Hematopoietic multipotent progenitor cell treated with erythropoietin and hydrocortisone succinate and interleukin-3 and kit ligand, for 15 days (in vitro differentiated cells): Measurements from ENCODE around the gene HMGXB3.
A peak's percentile ranks its signal among the peaks of the same experiment; 100 is the strongest.
"Not testable (repeated sequence)": the region's sequence is repeated elsewhere in the genome, so short reads cannot be mapped to it uniquely, and the experiment has no call there.

ENCODE experiments used
- DNase-seq: peaks from one replicate; pipeline ENCODE4 v3.0.0-alpha.2; 2015; ENCODE audit warnings: low spot score

The HMGXB3 gene

DNA sequence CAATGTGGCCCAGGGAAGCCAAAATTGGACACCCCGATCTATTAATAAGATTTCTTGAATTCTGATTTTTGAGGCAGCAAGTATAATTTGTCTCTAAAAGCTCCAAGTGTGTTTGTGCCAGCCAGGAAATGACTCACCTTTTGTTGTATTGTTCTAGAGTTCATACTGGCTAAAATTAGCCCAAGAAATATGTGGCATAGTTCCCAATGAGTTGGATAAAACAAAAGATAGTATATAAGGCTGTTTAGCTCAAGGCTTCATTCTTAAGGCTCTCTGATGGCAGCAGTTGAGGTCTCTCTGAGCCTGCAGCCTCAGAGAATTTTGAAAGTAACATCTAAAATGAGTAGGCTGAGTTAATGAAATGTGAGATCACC is 21.6 kb downstream of the HMGXB3 start:
- no peak for DNase-seq

DNA sequence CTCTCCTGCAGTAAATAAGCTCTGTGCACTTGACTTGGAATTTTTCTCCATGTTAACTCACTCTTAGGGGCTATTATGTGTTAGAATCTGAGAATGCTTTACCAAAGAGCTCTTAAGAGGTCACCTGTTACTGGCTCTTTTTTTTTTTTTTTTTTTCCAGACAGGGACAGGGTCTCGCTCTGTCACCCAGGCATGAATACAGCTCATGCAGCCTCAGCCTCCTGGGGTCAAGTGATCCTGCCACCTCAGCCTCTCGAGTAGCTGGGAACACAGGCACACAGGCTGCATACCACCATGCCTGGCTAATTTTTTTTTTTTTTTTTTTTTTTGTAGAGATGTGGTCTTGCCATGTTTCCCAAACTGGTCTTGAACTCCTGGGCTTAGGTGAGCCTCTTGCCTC is 22.1 kb downstream of the HMGXB3 start:
- DNase-seq = no peak

DNA sequence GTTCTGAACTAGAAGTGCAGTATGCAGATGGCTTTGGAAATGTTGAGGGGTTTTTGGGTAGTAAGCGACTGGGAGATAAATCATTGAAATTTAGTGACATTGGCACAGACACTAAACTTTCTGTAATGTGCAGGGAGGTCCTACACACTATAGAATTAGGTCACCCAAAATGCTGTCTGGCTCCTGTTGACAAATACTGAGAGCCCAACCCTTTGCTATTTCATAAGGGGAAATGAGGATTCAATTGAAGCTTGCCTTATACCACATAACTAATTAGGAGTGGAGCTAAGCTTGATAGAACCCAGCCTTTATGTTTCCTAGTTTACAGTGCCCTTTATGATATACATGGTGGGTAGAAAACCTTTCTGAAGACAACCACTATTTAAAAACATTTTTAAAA is 22.6 kb downstream of the HMGXB3 start:
- no peak for DNase-seq

DNA sequence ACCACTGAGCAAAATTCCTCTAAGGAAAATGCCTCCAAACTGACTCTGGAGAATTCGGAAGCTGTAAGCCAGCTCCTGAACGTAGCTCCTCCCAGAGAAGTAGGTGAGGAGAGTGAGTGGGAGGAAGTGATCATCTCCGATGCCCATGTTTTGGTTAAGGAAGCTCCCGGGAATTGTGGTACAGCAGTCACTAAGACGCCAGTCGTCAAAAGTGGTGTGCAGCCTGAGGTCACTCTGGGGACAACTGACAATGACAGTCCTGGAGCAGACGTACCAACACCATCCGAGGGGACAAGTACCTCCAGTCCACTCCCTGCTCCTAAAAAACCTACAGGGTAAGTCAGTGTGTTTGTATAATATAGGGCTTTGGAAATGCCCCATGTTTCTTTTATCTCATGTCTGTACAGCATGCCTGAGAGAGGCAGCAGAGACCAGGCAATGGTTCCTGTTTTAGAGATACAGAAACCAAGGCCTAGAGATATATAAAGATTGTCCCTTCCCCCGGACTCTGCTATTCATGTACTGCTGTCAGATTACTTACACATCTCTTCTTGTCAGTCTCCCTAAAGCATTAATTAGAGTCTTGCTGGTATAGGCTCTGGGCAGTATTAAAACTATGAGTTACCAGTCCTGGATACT is 23.9 kb downstream of the HMGXB3 start:
- DNase-seq = peak; percentile 41

DNA sequence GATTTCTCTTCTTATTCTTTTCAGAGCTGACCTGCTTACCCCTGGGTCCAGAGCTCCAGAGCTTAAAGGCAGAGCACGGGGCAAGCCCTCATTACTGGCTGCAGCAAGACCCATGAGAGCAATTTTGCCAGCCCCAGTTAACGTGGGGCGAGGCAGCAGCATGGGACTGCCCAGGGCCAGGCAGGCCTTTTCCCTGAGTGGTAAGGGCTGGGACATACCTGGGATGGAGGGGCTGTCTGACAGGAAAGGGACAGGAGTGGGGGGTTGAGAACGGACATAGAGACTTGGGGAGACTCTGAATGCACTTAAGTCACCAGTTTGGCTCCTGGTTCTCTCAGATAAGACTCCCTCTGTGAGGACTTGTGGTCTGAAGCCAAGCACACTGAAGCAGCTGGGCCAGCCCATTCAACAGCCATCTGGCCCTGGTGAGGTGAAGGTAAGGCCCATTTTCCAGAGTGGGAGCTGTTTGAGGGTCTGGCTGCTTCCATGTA is 26.2 kb downstream of the HMGXB3 start:
- DNase-seq = peak; percentile 84

DNA sequence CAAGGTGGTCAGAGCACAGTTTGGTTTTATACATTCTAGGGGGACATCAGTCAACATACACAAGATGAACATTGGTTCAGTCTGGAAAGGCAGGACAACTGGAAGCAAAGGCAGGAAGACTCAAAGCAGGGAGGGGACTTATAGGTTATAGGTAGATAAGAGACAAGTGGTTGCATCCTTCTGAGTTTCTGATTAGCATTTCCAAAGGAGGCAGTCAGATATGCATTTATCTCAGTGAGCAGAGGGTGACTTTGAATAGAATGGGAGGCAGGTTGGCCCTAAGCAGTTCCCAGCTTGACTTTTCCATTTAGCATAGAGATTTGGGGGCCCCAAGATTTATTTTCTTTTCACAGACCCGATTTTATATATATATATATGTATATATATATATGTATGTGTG is 27.5 kb downstream of the HMGXB3 start:
- DNase-seq = not testable (repeated sequence)

DNA sequence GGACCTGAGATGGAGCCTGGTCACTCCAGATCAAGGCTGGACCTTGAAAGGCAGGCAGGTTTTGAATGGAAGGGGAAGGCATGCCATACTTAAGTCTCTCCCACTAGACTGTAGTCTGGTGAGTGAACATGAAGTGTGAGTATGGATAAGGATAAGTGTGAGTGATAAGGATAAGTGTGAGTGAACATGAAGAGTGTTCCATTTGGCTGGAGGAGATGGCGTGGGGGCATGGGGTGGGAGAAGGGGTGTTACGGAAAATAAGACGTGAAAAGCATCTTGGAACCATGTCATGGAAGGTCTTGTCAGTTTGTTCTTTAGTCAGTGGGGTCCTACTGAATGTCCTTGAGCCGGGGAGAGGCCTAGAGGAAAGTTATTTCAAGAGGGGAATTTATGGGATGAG is 32.8 kb downstream of the HMGXB3 start:
- DNase-seq = no peak

DNA sequence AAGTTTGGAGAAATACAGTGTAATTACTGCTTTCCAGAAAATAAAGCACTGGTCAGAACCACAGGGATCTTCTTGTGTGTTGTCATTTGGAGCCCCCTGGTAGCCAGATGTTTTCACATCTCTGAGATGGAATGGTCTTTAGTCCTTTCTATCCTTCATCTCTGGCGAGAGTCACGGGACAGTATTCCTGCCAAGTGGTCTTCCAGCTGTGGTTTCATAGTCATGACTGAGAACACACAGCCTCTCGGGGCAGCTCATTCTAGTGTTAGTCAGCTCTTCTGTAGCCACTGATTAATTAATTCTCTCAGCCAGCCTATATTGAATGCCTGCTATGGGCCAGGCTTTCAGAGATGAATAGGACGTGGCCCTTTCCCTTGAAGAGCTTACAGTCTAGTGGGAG is 34.1 kb downstream of the HMGXB3 start:
- DNase-seq = no peak

DNA sequence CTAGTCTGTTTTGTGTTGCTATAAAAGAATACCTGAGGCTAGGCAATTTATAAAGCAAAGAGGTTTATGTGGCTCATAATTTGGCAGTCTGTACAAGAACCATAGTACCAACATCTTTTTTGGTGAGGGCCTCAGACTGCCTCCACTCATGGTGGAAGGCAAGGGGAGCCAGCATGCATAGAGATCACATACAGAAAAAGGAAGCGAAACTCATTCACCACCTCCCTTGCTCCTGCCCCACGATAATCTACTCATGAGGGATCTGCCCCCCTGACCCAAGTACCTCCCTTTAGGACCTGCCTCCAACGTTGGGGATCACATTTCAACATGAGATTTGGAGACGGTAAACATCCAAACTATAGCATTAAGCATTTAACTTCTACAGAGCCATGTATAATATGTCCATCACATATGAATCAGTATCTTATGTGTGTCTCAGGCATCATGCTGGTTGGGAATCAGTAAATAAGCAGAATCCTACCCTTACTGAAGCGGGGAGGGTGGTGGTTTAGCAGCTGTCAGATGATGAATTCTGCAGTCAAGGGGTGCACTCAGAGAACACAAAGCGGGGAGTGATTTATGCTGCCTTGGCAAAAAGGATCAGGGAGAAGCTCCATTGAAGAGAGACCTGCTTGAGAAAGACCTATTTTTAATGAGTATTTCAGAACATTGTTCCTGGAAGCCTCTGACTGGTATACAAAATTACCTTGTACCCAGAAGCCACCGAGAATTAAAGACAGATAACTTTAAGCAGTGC is 34.8 kb downstream of the HMGXB3 start:
- no peak for DNase-seq

DNA sequence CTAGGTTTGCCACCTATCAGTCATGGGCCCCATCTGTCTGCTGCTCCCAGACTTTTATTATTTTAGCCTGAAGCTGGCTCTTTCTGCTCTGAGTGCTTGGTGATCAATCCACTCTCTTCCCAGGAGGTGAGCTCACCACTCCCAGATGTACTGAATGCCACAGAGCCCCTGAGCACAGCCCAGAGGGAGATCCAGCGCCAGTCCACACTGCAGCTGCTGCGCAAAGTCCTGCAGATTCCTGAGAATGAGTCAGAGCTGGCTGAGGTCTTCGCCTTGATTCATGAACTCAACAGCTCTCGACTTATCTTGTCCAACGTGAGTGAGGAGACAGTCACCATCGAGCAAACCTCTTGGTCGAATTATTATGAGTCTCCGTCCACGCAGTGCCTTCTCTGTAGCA is 36.0 kb downstream of the HMGXB3 start:
- no peak for DNase-seq

DNA sequence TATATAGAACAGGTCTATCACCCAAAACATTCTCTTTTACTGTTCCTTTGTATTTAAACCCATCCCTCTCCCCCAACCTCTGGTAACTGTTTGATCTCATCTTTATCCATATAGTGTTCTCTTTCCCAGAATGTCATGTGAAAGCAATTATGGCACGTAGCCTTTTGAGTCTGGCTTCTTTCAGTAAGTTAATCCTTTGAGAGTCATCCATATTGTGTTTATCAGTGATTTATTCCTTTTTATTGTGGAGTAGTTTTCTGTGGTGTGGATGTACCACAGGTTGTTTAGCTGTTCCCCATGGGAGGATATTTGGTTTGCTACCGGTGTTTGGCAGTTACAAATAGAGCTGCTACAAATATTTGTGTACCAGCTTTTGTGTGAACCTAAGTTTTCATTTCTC is 38.0 kb downstream of the HMGXB3 start:
- DNase-seq = no peak

DNA sequence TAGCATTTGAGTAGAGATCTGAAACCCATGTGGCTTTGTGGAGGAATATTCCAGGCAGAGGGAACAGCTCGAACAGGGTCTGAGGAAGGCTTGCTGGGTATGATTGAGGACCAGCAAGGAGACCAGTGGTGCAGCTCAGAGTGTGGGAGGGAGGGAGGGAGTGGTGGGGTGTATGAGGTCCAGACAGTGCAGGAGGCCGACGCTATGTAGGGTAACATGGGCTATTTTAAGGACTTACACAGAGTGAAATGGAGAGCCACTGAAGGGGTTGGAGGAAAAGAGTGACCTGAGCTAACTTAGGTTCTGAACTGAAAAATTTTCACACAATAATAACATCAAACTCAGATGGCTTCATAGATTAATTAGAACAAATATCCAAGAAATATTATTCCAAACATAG is 41.9 kb downstream of the HMGXB3 start:
- no peak for DNase-seq

DNA sequence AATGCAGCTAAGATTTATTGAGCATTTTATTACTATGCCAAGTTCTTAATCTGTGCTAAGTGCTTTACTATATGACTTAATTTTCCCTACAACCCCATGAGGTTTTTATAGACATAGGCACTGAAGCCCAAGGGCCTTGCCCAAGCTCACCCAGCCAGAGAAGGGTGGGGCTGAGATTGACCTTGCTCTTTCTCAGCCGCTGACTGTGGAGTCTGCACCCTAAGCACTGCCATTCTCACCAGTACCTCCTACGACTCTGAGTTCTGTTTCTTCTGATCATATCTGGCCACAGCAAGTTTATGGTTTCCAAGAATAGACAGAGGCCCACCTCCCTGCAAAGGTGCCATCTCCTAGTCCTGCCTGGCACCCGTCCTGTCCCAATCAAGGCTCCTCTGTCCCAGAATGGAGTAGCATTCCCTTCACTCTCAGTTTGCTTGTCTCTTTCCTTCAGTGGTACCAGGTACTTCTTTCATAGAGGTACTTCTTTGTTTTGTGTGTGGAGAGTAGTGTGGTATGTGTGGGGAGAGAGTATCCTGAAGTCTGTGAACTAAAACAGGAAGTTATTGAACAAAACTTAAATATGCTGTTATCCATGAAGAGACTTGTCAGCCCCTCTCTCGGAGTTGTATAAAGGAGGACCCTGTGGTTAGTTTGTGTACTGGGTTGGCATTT is 43.3 kb downstream of the HMGXB3 start:
- DNase-seq = no peak

DNA sequence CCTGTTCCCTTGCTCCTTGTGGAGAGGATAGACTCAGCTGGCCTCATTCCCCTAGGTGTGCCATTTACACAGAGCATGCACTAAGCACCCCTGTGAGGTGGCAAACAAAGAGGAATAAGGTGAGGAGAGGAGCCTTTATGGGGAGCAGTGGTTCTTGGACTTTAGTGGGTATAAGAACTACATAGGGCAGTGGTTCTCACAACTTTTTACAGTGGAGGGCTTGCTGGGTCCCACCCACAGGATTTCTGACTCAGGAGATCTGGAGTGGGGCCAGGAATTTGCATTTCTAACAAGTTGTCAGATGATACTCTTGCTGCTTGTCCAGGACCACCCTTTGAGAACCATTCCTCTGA is 43.8 kb downstream of the HMGXB3 start:
- DNase-seq = peak; percentile 44

DNA sequence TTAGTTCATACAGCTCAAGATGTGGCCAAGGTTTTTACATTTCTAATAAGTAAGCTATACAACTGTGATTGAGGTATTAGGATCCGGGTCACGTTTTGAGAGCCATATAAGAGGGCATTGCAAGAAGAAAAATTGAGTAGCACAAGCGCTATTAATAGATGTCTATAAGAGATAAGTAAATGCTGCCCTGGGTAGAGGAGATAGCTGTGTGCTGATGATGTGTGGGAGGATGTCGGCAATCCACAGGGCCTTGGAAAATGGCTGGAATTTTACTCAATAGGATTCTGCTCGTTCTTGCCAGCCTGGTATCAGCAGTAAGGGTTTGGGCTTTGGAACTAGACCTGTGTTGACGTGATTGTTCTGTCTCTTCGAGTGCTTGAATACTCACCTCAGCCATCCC is 44.2 kb downstream of the HMGXB3 start:
- DNase-seq = no peak

DNA sequence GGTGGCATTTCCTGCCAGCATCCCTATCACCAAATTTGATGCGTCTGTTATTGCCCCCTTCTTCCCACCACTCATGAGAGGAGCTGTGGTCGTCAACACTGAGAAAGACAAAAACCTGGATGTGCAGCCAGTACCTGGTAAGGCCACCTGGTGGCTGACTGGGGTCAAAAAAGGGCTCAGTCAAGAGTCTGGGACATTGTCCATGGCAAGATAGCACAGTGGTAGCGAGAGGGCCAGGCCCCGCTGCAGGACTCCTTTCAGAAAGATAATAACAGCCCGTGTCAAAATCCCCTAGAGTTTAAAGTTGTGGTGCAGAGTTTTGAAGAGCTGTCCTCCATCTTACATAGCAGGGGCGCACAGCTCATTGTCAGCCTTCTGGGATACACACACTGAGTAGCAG is 45.0 kb downstream of the HMGXB3 start:
- peak; percentile 55 for DNase-seq

DNA sequence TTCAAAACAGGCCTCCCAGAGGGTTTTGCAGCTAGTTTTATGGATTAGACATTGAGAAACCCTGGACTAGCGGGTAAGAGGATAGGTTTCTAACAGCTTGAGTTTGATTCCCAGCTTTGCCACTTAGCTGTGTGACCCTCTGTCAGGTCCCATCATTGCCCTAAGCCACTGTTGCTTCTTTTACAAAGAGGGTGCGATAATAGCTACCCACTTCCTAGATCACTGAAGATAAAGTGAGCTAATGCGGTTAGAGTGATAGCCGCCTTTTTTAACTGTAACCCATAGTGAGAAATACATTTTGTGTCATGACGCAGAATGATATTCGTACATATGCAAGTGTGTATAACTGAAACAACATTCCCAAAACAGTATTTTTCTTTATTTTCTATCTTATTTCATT is 45.5 kb downstream of the HMGXB3 start:
- no peak for DNase-seq

DNA sequence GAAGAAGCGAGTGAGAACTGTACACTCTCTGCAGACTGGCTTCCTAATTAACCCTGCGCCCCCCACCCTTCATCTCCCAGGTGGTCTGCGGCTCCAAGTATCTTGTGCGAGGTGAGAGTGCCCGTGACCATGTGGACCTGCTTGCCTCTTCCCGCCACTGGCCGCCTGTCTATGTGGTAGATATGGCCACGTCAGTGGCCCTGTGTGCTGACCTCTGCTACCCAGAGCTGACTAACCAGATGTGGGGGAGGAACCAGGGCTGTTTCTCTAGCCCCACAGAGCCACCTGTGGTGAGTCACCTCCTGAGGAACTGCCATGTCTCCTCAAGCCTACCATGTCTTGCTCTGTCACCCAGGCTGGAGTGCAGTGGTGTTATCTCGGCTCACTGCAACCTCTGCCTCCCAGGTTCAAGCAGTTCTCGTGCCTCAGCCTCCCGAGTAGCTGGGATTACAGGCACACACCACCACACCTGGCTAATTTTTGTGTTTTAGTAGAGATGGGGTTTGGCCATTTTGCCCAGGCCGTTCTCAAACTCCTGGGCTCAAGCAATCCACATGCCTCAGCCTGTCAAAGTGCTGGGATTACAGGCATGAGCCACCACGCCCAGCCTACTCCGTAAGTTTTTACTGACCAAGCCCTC is 49.8 kb downstream of the HMGXB3 start:
- DNase-seq = not testable (repeated sequence)

DNA sequence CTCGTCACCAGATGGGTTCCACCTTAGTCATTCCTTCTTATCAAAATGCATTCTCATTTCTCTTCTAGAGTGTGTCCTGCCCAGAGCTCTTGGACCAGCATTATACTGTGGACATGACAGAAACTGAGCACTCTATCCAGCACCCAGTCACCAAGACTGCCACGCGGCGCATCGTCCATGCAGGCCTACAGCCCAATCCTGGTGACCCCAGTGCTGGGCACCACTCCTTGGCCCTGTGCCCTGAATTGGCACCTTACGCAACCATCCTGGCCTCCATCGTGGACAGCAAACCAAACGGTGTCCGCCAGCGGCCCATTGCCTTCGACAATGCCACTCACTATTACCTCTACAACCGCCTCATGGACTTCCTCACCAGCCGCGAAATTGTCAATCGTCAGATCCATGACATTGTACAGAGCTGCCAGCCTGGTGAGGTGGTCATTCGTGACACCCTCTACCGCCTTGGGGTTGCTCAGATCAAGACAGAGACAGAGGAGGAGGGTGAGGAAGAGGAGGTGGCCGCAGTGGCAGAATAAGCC is 51.2 kb downstream of the HMGXB3 start:
- DNase-seq = no peak

DNA sequence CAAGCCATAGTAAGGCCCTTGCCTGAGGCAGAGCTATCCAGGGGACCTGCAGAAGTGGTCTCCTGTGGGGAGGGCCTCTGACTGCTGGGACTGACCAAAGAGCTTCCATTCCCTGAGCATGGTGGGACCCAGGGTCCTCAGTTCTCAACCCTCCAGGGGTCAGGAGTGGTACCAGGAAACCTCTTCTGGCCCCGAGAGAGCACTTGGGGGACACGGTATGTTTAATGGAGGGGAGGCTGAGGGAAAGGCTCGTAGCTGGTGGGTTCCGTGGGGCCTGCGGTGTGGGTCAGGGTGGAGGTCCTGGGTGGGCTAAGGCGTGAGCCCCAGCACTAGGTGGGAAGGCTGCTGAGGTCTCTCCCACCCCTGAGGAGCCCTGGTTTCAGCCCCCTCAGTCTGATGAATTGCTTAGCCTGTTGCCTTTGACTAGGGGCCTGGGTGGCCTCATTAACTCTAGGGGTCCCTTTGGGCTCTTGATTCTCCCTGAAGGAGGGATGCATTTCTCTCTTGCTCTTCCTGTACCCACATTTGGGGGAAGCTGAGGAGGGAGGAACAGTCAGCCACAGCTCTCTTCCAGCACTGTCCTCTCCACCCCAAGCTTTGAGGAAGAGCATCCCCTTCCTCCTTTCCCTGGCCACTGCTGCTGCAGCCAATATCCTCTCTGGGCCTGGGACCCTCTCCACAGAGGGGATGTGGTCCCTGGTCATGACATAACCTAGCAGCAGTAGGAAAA is 51.9 kb downstream of the HMGXB3 start:
- DNase-seq = no peak

DNA sequence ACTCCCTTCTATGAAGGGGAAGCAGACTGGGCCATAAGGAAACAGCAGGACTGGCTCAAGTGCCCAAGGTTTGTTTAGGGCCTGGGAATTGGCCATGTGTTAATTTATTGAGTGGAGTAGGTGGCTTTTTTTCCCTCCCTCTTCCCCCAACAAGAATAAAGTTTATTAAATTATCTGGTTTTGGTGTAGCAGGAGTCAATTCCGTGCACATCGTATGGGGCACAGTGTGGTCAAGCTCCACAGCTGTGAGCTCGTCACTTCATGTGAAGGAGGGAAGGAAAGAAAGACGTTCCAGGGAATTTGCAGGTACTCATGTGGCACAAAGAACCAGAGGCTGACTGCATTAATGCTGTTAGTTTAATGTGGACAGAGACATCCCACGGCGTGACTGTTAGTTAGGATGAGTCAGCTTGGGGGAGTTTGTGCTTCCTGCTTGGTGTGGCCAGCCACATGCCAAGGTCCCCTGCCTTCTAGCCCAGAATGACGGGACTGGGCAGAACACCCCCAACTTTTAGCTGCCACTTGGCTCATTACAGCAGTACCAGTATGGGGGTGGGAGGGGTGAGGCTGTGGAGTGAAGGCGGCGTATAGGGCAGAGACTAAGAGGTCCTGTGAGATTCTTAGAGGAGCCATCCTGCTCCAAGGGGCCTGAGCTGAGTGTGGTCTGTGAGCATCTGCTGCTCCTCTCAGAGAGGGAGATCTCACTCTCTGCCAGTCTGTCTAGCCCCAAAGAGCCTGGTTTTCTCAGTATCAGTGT is 52.6 kb downstream of the HMGXB3 start:
- peak; percentile 27 for DNase-seq
